HG03175 (cell line): ENCODE results near the gene KRTAP12-2.

Experiments
- ATAC-seq: cut with Tn5 transposase; IDR thresholded peaks from one replicate; pipeline ENCODE4 v1.9.1; 2021; ENCODE audit warnings: mild to moderate bottlenecking, moderate library complexity; ENCODE audit not compliant: unreplicated experiment

Gene KRTAP12-2, protein sequence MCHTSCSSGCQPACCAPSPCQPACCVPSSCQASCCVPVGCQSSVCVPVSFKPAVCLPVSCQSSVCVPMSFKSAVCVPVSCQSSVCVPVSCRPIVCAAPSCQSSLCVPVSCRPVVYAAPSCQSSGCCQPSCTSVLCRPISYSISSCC

DNA sequence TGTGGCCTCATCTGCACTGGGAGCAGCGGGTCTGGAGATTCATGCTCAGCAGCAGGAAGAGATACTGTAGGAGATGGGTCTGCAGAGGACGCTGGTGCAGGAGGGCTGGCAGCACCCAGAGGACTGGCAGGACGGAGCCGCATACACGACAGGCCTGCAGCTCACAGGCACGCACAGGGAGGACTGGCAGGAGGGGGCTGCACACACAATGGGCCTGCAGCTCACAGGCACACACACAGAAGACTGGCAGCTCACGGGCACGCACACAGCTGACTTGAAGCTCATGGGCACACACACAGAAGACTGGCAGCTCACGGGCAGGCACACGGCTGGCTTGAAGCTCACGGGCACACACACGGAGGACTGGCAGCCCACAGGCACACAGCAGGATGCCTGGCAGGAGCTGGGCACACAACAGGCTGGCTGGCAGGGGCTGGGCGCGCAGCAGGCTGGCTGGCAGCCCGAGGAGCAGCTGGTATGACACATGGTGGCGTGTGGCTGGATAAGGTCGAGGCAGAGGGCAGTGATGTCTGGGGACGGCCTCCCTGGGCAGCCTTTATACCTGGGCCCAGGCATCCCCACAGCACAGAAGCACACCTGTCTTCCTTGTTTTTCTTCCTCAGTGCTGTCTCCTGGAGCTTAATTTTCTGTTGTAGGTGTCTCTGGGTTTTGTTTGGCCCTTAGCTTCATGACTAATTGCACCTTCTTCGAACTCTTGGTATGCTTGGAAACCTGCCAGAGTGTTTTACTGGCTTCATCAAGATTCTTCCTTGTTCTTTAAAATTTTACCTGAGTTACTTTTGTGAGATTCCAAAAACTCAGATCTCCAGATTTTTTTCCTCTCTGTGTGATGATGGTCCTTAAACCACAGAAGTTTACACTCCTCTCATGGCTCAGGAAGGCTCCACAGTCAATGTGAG, at the start of gene KRTAP12-2:
TSS of gene KRTAP12-2 (minus strand) at position 527 of the 920 bp plus-strand sequence. CDS start at position 486, 41 bp downstream.
- ATAC-seq: no peak

DNA sequence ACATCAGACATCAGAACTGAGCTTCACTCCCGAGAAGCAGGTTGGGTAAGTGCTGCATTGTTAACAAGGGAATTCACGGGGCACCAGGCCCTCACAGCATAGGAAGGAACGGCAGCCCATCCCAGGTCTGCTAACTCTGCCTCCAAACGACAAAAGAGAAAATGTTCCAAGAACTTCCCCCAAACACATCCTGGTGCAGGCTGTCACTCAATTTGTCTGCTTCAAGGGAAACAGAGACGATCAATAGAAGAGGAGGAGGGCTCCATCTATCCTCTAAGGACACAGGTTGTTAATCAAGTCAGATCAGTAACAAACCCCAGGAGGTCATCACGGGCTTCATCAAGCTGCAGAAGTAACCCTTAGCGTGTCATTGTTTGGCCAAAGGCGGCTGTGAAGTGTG, 48.2 kb upstream of the KRTAP12-2 start:
- ATAC-seq: no peak

DNA sequence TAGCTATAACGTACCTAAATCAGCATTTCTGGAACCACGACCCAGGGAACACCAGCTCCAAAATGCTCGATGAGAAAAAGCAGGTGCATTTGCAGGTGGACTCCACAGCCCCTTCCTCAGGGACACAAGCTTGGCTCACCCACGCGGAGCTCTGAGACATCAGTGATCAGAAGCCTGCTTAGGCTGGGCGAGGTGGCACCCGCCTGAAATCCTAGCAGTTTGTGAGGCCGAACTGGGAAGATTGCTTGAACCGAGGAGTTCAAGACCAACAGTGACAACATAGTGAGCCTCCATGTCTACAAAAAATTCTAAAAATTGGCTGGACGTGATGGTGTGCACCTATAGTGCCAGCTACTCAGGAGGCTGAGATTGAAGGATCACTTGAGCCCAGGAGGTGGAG, 47.1 kb upstream of the KRTAP12-2 start:
- ATAC-seq: no peak

DNA sequence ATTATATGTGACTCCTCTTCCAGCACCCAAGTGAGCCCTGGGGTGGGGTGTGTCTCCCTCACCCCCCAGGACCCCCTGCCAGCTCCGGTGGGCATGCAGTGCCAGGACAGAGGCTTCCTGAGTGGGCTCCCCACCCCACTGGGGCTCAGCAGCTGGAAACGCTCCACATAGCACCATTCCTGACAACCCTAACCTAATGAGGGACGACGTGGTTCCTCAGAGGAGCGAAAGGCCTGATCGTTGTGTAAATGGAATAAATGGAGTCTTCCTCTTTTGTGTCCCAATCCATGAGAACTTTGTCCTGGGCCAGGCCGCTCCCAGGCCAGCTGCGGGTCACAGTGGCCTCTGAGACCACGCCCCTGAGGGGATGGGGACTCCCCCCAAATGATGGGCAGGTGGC, 46.4 kb upstream of the KRTAP12-2 start:
- no peak for ATAC-seq

DNA sequence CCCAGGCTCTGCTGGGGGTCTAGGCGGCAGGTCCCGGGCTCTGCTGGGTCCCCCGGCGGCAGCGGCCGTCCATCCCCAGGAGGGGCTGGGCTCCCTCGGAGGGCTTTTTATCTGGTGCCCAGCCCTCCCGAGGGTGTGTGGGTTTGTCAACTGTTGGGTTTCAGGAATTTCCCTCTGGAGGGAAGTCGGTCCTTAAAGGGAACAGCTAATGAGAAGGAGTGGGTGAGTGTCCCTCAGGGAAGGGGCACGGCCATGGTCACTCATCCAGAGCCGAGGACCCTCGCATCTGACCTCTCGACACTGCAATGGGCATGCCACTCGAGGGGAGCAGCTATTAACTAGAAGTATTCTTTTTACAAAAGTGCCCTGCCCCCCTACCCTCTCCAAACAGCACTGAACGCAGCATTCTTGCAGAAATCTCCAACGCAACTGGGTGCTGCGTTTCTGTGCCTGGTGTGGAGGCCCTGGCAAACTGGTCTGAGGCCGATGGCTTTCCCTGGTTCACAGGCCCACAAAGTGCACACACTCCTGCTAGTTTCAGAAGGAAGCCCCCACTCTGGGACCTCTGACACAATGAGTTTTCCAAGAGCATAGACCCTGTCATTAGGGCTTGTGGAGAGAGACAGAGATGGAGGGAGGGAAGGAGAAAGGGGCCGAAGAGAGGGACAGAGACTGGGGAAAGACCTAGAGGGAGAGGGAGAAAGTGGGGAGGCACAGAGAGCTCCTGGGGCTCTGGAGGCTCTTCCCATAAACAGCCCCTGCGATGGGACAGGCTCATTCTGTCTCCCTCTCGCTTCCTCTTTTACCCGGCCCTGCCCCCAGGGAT, 45.7 kb upstream of the KRTAP12-2 start:
- no peak for ATAC-seq

DNA sequence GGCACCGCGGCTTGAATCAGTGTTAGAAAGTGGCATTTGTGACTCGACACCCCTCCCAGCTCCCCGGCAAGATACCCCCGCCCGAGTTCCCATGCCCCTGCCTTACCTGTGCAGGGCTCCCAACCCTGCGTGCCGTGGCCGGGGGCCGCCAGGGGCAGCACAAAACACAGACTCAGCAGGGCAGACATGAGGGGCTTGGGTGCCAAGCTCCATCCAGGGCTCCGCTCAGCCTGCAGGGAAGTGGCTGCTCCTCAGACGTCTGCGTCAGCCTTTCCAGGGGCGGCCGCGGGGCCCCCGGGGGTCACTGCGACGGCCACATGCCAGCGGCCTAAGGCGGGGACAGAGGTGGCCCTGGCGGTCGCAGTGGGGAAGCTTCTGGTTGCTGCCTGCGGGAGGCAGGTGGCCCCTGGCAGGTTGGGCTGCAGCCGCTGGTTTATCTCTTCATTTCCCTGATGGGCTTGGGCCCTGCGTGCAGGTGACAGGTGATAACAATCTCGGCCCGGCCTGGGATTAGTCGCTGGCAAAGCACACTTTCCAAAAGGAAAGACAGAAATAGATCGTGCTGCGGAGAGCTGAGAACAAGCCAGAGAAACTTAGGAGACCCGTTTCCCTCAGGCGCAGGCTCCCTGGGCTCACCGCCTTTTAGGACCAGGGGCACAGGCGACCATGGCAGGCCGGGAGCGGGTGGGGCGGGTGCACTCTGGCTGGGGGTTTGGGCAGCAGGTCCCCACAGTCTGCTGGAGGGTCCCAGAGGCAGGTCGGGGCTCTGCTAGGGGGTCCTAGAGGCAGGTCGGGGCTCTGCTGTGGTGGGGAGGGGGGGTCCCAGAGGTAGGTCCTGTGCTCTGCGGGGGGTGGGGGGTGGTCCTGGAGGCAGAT, 44.8 kb upstream of the KRTAP12-2 start, which contains the start of gene TSPEAR:
TSS of gene TSPEAR (minus strand) at position 246 of the 876 bp plus-strand sequence. CDS start at position 188, 58 bp downstream.
- no peak for ATAC-seq

DNA sequence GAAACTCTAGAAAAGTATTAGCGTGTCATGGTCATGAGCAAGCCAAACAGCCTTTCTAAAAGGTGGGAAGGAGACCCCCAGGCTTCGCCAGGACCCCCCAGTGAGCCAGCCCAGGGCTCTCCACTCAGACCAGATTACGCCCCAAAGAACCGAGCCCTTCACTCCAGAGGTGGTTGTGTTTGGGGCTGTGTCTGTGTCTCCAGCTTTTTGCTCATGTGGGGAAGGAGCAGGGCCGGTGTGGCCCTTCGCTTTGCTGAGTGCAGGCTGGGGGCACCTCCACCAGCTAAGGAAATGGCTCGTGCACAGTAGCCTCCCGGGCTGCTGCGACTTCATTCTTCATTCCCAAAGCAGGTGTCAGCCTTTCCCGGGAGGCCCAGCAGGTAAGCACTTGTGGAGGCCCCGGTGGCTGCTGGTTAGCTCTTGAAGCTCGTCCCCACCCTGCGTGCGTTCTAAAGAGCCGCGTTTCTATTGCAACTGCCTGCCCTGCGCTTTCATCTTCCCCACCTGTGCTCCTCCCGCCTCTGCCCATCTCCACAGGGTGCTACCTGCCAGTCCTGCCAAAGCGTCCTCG, 44.1 kb upstream of the KRTAP12-2 start:
- ATAC-seq: no peak

DNA sequence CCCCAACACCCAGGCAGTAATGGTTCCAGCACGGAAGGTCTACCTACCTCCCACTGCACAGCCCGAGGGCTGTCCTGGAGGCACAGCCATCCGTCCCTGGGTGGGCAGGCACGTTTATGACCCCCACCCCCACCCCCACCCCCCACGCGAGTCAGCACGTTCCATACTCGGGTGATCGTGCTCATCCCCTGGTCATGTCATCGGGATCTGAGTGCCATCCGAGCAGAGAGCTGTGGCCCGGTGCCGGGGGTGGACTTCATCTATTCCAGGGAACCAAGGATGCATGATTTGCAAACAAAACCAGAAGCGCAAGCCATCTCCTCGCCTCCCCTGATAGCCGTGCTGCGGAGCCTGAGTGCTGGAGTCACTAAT, 43.6 kb upstream of the KRTAP12-2 start:
- no peak for ATAC-seq

DNA sequence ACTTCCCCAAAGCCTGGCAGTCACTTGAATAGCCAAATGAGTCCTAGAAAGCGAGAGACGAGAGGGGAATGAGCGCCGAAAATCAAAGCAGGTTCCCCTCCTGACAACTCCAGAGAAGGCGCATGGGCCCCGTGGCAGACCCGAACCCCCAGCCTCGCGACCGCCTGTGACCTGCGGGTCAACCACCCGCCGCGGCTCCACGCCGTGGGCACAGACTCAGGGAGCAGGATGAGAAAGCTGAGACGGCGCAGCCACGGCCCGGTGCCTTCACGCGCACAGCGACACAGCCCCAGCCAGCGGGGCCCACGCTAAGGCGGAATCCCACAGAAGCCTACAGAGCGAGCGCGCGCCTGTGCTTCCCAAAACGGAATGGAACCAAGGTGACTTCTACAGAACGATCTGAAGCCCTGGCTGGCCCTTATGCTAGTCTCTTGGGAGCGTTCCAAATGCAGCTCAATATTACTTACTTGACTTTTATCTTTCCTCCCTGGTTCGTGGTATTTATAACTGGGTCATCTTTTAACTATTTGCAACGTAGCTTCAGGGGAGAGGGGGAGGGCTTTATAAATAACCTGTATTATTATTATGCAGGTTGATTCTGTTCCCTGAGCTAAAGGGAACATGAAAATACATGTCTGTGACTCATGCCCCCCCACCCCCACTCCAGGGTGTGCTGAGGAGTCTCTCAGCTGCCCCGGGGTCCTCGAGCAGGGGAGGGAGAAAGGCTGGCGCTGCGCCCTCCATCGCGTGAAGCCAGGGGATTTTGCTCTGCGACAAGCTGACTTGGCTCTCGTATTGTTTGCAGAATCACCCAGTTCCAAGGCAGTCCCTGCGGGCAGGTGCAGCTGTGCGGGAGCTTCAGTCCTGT, 42.9 kb upstream of the KRTAP12-2 start:
- ATAC-seq: no peak

DNA sequence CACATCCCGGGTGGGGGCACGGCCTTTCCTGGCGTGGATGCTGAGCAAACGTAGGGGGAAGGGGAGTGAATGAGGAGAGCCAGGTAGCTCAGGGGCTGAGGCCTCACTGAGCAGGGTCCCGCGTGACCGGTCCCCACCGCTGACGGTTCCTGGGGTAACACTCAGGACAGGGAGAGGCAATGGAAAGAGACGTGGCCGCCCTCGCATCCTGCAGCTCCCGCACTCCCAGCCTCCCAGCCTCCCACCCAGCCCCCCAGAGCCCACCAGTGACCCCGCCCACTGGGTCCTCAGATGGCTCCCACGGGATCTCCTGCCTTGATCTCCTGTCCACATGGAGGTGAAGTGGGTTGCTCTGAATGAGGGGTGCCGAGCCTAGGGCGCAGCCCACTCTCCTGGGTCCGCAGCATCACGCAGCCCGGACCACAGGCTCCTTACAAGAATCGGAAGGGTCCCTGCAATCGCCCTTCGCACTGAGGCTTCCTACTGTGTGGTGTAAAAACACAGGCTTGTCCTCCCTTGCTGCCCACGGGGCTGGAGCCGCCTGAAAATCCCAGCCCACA, 42.2 kb upstream of the KRTAP12-2 start:
- no peak for ATAC-seq

DNA sequence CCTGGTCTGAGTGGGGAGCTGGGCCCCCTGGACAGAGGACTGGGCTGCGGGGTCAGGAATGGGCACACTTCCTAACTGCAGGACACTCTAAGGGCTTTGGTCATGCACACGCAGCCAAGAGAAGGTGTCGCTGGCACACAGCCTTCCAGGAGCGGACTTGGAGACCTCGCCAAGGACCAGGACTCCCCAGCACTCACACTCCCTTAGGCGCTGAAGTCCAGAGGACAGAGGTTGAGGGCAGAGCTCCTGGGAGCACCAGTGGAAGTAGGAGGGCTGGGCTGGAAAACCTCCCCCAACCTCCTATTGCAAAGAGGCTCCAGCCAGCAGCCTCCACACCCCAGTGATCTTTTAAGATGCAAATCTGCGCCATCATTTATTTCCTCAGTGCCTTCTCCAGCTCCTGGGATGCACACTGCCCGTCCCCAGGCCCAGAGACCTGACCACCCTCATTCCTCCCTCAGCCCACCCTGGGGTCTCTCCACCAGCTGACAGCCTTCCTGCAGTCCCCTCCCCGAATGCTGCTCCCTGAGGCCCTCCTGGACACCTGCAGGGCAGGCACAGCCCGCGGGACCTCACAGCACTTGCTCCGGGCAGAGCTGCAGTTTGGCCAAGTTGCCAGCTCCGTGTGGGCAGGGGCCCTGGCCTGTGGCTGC, 41.6 kb upstream of the KRTAP12-2 start:
- ATAC-seq: no peak

DNA sequence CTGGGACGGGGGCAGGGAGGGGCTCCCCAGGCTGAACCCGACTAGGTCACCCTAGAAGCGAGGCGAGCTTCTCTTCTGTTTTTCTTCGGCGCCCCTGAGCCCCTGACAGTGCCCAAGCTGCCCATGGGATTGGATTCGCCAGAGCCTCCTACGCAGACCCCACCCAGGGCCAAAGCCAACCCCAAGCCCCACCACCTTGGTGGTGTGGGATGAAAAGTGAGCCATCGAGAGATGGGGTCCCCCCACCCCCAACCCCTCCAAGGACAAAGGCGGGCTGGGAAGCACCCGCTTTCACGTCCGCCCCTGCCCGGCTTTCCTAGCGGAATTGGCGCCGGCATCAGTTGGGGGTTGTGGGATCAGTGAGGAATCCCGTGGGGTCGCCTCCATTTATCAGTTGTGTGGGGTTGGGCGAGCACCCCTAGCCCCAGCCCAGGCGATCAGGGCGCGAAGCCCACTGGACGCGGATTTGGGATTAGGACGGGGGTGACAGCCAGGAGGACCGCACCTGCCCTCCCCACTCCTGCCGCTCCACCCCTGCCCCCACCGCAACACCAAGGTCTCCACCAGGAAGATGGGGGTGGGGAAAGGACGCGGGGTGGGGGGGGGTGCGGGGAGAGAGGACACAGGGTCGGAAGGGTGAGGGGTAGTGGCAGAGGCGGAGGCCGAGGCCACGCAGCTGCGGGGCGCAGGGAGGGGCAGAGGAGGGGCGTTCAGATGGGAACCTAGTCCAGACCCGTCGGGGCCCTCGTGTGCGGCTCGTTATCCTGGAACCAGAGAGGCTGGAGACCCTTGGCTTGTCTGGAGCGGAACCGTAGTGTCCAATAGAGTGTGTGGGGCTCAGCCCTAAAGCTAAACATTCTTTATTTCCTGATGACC, 40.2 kb upstream of the KRTAP12-2 start:
- no peak for ATAC-seq

DNA sequence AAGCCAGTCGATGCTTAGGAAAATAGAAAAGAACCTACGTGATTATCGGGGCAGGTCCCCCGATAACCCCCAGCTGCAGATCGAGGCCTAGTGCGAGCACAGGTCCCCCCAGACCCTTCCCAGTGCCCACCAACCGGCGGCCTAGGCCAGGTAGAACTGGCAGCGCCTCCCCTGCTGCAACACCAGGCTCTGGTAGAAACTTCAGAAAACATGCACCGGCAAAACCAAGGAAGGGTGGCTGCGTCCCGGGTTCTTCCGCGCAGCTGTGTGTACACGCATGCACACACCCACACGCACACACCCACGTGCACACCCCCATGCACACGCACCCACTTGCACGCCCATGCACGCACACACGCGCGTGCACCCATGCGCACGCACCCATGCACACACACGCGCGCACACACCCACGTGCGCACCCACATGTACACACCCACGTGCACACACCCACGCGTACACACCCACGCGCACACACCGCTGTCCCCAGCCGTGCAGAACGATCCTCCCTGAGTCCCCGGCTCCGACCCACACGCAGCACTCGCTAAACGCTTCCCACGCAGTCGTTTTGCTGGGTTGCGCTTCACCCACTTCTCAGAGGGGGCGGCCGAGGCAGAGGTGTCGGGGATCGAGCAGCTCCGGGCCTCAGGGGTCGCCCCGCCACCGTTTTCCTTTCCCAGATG, 39.4 kb upstream of the KRTAP12-2 start:
- ATAC-seq: no peak

DNA sequence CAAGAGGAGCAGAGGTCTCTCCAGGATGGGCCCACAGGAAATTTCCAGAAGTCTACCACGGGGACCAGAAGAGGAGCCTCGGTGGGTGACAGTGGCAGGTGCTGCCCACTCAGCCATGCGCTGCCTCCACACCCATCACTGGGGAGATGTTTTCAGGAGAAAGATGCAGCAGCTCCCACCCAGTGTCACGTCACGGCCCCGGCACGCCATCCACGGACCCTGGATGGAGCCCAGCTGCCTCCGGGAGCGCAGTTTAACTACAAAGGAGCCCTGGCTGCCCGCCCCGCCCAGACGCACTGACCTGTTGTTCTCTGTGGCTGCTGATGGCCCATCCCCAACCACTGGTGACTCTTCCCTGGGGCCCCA, 37.9 kb upstream of the KRTAP12-2 start:
- ATAC-seq: no peak

DNA sequence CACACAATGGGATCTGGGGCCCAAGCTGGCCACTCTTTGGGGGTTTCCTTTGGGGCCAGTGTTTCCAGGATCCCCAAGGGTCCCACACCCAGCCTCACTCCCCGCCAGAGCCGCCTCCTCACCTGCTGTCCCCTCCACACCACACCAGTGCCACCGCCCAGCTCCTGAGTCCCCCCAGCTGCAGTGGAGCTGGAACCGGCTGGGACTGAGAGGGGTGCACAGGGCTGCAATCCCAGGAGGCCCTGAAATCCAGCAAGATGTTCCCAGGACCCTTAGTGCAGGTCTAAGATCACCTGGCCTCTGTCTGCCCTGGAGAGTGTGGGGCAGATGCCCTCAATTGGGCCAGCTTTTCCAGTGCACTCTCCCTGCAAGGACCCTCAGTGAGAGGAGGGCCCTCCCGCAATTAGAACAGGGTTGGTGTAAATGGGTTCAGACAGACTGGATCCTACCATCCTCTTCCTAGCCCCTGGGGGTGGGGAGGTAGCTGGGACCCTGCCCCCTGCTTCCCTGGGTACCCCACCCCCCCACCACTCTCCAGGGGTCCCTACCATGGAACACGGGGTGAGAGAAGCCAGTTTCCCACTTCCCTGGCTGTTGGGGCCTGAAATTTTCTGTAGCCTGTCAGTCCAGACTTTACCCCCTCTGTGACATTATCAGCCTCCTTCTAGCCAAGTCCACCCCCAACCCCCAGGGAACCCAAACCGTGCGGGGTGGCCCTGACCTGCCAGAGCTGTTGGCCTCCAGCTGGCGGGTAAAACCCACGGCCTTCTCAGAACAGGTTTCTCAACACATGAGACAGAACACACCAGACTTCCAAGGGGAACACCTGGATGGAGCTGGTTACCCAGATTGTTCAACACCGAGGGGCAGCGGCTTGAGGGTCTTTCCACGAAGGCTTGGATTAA, 37.3 kb upstream of the KRTAP12-2 start:
- no peak for ATAC-seq
